COR-L47 (cell line): Measurements from ENCODE around the gene MARK4.

Experiments
- DNase-seq: peaks from one replicate; lab custom pipeline; 2025; lab: John Stamatoyannopoulos, UW

The MARK4 gene

DNA sequence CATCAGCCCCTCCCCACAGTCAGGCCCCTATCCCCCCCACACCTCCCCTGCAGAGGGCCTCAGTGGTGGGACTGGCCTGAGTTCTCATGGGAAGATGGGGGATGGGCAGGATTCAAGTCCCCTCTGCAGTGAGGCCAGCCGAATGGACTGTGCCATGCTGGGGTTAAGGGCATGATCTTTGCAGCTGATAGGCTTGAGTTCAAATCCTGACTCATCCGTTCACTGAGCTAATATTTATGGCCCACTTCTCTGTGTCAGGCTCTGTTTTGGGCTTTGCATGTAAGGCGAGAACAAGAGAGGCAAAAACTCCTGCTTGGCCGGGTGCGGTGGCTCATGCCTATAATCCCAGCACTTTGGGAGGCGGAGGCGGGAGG lies 20.7 kb downstream of the MARK4 start:
- DNase-seq: no peak

DNA sequence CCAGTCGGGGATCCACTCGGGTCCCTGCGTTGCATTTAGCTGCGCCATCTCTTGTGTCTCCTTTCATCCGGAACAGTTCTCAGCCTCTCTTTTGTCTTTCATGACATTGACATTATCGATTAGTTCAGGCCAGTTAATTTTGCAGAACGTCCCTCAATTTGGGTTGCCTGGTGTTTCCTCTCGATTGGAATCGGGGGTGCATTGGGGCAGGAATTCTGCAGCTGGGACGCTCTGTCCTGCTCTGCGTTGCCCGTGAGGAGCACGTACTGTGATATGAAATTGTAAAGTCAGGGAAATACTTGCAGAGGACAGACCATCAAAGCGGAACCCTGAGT lies 22.4 kb downstream of the MARK4 start:
- DNase-seq: no peak

- no peak for DNase-seq
These were observed 24.4 kb downstream of the MARK4 start for GRCh38 chr19:45275370-45275971.

DNA sequence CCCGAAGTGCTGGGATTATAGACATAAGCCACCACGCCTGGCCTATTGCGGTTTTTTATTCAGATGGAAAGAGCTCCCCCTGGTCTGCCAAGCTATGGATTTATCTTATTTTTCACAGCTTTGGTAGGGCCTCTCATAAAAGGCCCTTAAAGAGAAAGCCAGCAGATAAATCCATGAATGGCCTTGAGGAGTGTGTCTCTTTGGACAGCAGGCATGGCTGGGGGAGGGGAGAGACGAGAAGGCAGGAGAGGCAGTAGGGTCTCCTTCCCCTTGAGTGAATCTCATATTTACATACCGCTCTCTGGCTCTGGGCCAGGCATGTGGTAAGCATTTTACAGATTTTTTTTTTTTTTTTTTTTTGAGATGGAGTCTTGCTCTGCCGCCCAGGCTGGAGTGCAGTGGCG lies 25.2 kb downstream of the MARK4 start:
- peak; percentile 12 for DNase-seq

DNA sequence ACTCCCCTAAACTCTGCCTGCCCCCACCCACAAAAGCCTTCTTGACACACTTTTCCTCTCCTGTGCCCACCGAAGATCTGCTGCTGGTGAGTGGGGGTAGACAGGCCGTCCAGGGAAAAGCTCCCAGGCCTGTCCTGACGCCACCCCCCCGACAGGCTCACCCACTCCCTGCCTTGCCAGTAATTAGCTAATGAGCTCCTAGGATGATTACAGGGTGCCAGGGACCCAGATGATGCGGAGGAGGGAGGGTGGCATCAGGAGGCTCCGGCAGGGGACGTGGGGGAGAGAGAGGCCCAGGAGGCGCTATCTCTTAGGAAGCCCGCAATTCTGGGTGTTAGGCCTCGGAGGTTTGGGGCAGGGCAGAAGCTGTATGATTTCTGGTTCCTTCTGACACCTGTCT lies 27.0 kb downstream of the MARK4 start:
- DNase-seq: no peak

- DNase-seq: no peak
These were observed 28.6 kb downstream of the MARK4 start for GRCh38 chr19:45279587-45280192.

DNA sequence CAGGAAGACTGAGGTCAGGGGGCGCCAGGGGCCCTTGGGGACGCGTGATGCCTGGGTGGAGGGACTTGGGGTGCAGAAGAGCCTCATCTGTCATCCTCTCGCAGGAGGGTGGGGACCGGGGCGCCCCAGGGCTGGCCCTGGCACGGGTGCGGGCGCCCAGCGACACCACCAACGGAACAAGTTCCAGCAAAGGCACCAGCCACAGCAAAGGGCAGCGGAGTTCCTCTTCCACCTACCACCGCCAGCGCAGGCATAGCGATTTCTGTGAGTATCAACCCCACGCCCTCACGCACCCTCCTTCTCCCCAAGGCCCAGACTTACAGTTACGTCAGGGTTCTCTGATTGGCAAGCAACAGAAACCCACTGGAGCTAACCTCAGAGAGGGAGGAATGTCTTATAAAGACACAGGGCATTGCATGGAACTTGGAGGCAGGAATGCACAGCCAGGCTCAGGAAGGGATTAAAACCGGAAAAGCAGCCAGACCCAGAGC lies 29.4 kb downstream of the MARK4 start:
- no peak for DNase-seq

GRCh38 chr19:45283443-45284033 lies 32.5 kb downstream of the MARK4 start:
- DNase-seq: no peak

DNA sequence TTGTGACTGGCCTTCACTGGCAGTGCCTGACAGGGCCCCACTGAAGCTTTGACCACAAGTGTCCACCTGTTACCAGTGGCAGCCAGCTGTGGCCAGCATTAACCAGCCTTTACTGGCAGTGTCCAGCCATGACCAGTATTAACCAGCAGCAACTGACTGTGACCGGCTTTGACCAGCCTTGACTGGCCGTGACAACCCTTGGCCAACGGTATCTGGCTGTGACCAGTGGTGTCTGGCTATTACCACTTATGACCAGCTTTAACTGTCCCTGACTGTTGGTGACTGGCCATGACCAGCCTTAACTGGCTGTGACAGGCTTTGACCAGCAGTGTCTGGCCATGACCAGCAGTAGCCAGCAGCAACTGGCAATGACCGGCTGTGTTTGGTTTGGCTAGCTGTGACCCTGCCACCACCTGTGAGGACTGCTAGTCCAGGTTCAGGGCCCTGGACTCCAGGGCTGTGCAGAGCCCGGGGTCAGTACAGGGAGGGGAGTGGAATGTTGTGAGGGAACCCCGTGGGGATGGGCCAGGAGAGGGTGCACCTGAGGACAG lies 39.4 kb downstream of the MARK4 start:
- no peak for DNase-seq

DNA sequence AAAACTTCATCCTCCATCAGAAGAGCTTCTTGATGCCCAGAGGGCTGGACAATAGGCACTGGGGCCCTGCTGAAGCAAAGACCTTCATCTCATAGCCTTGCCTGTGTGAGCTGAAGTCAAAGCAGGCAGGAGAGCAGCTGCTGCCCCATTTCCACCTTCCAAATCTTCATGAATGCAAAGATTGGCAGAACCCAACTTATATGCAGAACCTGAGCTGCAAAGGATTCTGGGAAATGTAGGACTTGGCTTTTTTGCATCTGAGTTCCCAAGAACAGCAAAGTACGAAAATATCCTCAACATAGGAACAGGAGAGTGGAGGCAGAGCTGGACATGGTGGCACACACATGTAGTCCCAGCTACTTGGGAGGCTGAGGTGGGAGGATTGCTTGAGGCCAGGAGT lies 40.8 kb downstream of the MARK4 start:
- DNase-seq: no peak

GRCh38 chr19:45293682-45294081 lies 42.6 kb downstream of the MARK4 start:
- DNase-seq: no peak

DNA sequence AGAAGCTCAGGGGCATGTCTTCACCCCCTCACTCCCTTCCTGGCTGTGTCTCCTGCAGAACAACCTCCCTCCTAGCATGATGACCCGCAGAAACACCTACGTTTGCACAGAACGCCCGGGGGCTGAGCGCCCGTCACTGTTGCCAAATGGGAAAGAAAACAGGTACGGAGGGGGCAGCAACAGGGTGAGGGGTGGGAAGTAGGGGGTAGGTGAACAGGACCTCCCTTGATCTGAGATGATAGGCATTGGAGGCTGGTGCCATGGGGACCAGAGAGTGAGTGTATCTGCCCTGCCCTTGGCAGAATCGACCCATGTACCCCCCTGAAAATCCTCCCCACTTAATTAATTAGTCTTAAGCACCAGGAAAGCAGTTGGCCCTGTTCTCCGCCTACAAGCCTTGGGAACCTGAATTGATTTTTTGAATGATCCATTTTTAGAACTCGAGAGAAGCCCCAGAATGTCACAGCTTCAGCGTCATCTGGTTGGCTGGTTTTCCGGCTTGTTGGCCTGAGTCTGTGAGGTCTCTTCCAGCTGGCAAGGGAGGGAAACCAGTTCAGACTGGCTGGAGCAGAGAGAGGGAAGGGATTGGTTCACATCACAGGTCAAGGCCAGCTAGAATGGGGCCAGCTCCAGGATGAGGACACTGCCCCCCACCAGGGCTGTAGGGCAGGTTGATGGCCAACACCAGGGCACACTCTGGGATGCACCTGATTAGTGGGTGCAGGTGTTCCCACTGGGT lies 43.4 kb downstream of the MARK4 start:
- no peak for DNase-seq

GRCh38 chr19:45295873-45296272 lies 44.8 kb downstream of the MARK4 start:
- DNase-seq: no peak

DNA sequence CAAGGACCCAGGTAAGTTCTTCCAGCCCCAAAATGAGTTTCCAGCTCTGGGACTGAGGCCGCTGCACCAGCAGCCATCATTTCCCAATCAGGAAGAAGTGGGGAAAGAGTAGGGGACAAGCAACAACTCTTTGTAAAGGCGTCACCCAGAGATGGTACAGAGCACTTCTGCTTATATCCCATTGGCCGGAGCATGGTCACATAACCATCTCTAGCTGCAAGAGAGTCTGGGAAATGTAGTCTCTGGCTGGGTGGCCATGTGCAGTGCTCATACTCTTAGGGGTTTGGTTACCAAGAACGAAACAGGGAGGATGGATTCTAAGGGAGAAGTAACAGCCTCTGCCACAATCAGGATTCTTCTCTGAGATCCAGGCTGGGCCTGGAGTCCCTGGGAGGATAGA lies 45.3 kb downstream of the MARK4 start:
- DNase-seq: no peak

DNA sequence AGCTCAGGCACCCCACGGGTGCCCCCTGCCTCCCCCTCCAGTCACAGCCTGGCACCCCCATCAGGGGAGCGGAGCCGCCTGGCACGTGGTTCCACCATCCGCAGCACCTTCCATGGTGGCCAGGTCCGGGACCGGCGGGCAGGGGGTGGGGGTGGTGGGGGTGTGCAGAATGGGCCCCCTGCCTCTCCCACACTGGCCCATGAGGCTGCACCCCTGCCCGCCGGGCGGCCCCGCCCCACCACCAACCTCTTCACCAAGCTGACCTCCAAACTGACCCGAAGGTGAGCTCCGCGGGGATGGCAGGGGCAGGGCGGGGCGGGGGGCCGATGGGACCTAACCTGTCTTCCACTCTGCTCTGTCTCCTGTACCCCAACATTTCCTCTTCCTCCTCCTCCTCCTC lies 46.6 kb downstream of the MARK4 start:
- DNase-seq: no peak

GRCh38 chr19:45298264-45298663 lies 47.2 kb downstream of the MARK4 start:
- no peak for DNase-seq

DNA sequence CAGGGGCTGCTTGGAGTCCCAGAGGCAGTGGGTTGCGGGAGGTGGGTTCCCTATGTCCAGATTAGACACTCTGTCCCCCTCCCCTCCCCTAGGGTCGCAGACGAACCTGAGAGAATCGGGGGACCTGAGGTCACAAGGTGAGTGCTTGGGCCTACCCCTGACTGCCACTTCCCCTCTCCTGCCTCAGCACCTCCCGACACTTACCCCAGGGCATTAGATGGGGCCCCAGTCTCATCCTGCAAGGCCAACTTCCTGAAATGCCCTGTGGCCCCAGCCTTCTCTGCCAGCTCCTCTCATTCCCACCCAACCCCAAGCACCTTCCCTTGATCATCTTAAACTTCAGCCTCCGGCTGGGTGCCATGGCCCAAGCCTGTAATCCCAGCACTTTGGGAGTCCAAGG lies 48.6 kb downstream of the MARK4 start:
- DNase-seq: no peak

DNA sequence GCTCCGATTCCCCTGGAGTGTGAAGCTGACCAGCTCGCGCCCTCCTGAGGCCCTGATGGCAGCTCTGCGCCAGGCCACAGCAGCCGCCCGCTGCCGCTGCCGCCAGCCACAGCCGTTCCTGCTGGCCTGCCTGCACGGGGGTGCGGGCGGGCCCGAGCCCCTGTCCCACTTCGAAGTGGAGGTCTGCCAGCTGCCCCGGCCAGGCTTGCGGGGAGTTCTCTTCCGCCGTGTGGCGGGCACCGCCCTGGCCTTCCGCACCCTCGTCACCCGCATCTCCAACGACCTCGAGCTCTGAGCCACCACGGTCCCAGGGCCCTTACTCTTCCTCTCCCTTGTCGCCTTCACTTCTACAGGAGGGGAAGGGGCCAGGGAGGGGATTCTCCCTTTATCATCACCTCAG lies 51.3 kb downstream of the MARK4 start:
- no peak for DNase-seq

DNA sequence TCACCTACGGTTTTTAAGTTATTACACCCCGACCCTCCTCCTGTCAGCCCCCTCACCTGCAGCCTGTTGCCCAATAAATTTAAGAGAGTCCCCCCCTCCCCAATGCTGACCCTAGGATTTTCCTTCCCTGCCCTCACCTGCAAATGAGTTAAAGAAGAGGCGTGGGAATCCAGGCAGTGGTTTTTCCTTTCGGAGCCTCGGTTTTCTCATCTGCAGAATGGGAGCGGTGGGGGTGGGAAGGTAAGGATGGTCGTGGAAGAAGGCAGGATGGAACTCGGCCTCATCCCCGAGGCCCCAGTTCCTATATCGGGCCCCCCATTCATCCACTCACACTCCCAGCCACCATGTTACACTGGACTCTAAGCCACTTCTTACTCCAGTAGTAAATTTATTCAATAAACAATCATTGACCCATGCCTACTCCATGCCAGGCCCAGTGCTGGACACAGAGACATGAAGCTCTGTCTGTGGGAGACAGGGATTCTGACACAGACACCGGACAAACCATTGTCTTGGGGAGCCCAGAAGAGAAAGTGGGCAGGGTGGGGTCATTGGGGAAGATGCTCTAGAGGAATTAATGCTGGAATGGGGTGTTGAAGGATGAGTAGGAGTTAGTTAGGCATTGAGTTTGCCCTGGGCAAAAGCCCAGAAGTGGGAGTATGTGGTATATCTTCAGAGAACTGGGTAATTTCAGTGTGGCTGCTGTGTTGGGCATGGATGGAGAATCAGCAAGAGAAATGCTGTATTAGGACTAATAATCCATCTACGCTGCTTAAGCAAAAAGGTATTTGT lies 52.4 kb downstream of the MARK4 start:
- DNase-seq: no peak

DNA sequence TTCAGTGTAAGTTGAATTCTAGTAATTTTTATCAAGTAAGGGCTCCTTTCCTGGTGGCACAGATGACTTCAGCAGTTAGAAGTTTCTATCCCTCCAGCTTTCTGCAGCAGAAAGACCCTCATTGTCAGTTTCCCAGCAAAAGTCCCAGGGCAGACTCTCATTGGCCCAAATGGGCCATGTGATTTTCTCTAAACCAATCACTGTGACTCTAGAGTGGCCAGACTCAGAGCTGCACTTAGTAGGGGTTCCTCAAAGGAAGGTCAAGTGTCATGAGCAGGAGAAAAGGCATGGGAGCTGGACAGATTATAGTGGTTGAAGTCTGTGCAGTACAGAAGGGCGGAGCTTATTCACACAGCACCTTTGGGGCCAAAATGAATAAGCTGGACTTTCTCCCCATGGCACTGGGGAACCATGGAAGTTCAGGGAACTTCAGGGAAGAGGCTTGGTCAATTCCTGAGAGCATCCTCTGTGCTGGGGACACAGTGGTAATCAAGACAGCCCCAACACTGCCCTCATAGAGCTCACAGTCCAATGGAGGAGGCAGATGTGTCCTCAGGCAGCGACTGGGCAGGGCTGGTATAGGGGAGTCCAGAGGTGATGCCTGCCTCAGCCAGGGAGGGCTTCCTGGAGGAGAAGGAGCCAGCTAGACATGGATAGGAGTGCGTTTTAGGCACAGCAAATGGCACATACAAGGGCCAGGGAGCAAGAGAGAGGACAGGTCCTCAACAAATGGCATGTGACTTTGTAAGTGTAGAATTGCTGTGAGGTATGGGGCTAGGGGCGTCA lies 53.3 kb downstream of the MARK4 start:
- no peak for DNase-seq

GRCh38 chr19:45305007-45305406 lies 53.9 kb downstream of the MARK4 start:
- no peak for DNase-seq
